DOHH2 (cell line): ENCODE data around the gene MASP1.

ENCODE experiments used
- H3F3A ChIP-seq: fragments of 200-600 bp; sonication (generic), shearing (Covaris generic); 2 replicates; pipeline ENCODE4 v1.6.0; 2016; ENCODE audit warnings: antibody characterized with exemption, mild to moderate bottlenecking; ENCODE audit not compliant: control insufficient read depth, insufficient read depth
- H3K27ac ChIP-seq: fragments of 200-600 bp; sonication (generic); 2 replicates; pipeline ENCODE4 v1.5.1; 2014; ENCODE audit warnings: low read depth, mild to moderate bottlenecking, low read length, moderate library complexity
- H3K27me3 ChIP-seq: fragments of 200-600 bp; sonication (generic); 2 replicates; pipeline ENCODE4 v1.6.1; 2014; ENCODE audit warnings: mild to moderate bottlenecking, low read length, mixed read lengths; ENCODE audit not compliant: control insufficient read depth
- H3K36me3 ChIP-seq: fragments of 200-600 bp; sonication (generic); 2 replicates; pipeline ENCODE4 v1.6.1; 2014; ENCODE audit warnings: mild to moderate bottlenecking, low read length, moderate library complexity, mixed read lengths; ENCODE audit not compliant: control insufficient read depth
- H3K4me1 ChIP-seq: fragments of 200-600 bp; sonication (generic); 2 replicates; pipeline ENCODE4 v1.6.1; 2014; ENCODE audit warnings: mild to moderate bottlenecking, low read length, mixed read lengths; ENCODE audit not compliant: control insufficient read depth
- H3K4me2 ChIP-seq: fragments of 200-600 bp; sonication (generic); 2 replicates; pipeline ENCODE4 v1.6.0; 2014; ENCODE audit warnings: mild to moderate bottlenecking, low read length, moderate library complexity
- H3K4me3 ChIP-seq: fragments of 200-600 bp; sonication (generic); 2 replicates; pipeline ENCODE4 v1.5.1; 2014; ENCODE audit warnings: mild to moderate bottlenecking, low read length, mixed read lengths
- H3K79me2 ChIP-seq: fragments of 200-600 bp; sonication (generic); 2 replicates; pipeline ENCODE4 v1.6.1; 2014; ENCODE audit warnings: mild to moderate bottlenecking, low read length, mixed read lengths; ENCODE audit not compliant: control insufficient read depth
- H3K9me2 ChIP-seq: fragments of 200-600 bp; sonication (generic); replicated peaks from 2 replicates; pipeline ENCODE4 v1.6.1; 2014; ENCODE audit warnings: mild to moderate bottlenecking, low read length, mixed read lengths; ENCODE audit not compliant: control insufficient read depth
- H3K9me3 ChIP-seq: fragments of 200-600 bp; sonication (generic); 2 replicates; pipeline ENCODE4 v1.6.1; 2014; ENCODE audit warnings: antibody characterized with exemption, low read length, mixed read lengths; ENCODE audit not compliant: control insufficient read depth, insufficient read depth
- H4K20me1 ChIP-seq: fragments of 200-600 bp; sonication (generic); 2 replicates; pipeline ENCODE4 v1.6.0; 2014; ENCODE audit warnings: low read depth, mild to moderate bottlenecking, antibody characterized with exemption, low read length, moderate library complexity; ENCODE audit not compliant: control insufficient read depth, insufficient read depth
- EZH2phosphoT487 ChIP-seq: fragments of 200-600 bp; sonication (generic); IDR thresholded peaks from 2 replicates; pipeline ENCODE4 v1.6.1; 2017; ENCODE audit warnings: borderline replicate concordance, mild to moderate bottlenecking, antibody characterized with exemption, low read length, moderate library complexity, mixed read lengths
- TF ChIP-seq, protein P1 (sequence below): fragments of 200-600 bp; sonication (generic); IDR thresholded peaks from one replicate; pipeline ENCODE4 v1.5.1; 2014; ENCODE audit warnings: antibody characterized with exemption, mild to moderate bottlenecking, low read depth, low read length; ENCODE audit not compliant: poor library complexity, severe bottlenecking

MASP1 gene

DNA sequence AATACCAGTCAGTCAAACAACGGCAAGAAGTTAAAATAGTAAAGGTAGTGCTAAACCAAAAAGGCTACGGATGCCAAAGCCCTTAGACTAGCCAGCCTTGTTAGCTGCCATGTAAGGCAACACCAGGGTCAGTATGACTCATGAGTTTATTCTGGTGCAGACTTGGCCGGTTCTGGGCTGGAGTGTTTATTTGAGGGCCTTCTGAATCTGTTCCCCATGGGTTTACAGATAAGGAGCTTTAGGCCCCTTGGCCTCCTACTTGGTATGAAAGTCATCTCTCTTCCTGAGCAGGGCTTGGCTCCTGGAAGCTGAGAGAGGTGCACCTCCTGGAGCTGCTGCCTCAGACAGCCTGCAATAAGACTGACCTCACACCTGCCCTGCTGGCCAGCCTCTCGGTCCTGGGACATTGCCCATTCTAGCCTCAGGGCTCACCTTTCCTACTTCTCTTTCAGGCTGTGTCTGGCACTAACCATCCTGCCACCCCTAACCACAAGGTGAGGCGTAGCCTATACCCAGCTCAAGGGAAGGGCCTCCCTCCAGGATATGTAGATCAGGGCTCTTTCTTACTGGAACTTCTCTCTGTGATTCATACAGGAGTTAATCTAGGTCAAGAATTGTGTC is 104.6 kb downstream of the MASP1 start:
- H3K4me2 ChIP-seq: no peak overlapping the region
- no peak overlapping the region for H3K27ac ChIP-seq
- 0 out of 2 replicates have a peak, but pooled peaks cover 3% of the 10 kb centered on the region for H3F3A ChIP-seq
- 0 out of 2 replicates have a peak, but pooled peaks cover 3% of the 10 kb centered on the region for H3K27me3 ChIP-seq
- no peaks in the 10 kb centered on the region for H3K36me3 ChIP-seq
- H3K79me2 ChIP-seq: no peaks in the 10 kb centered on the region
- no peaks in the 10 kb centered on the region for H3K9me3 ChIP-seq
- H3K4me3 ChIP-seq: no peak overlapping the region
- H3K4me1 ChIP-seq: peaks cover 74% of the 10 kb centered on the region
- no peaks in the 10 kb centered on the region for H4K20me1 ChIP-seq
- H3K9me2 ChIP-seq: no peaks in the 10 kb centered on the region
- TF ChIP-seq, protein P1, sequence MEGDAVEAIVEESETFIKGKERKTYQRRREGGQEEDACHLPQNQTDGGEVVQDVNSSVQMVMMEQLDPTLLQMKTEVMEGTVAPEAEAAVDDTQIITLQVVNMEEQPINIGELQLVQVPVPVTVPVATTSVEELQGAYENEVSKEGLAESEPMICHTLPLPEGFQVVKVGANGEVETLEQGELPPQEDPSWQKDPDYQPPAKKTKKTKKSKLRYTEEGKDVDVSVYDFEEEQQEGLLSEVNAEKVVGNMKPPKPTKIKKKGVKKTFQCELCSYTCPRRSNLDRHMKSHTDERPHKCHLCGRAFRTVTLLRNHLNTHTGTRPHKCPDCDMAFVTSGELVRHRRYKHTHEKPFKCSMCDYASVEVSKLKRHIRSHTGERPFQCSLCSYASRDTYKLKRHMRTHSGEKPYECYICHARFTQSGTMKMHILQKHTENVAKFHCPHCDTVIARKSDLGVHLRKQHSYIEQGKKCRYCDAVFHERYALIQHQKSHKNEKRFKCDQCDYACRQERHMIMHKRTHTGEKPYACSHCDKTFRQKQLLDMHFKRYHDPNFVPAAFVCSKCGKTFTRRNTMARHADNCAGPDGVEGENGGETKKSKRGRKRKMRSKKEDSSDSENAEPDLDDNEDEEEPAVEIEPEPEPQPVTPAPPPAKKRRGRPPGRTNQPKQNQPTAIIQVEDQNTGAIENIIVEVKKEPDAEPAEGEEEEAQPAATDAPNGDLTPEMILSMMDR: no peak
- TF ChIP-seq EZH2phosphoT487: no peak

DNA sequence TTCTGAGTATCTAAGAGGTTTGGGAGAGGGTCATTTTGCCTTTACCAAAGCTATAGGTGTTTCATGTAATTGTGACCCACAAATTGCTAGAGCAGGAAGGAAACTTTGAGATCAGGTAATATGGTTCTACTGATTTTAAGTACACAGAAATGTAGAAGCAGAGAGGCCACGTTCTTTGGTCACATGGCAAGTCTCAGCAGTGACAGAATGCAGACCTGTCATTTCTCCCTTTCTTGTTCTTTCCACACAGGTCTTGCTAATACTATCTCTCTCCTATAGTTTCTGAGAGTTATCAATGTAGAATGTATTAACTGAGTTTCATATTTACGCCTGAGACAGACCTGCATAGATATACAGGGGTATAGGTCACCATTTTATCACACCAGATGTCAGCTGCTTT is 105.2 kb downstream of the MASP1 start:
- no peak for TF ChIP-seq EZH2phosphoT487
- TF ChIP-seq, protein P1: no peak
- Histone ChIP-seq H3K4me1 (peaks cover 76% of the 10 kb centered on the region), H3K9me3 (no peaks in the 10 kb centered on the region), H3K9me2 (no peaks in the 10 kb centered on the region), H3K36me3 (no peaks in the 10 kb centered on the region), H3K4me3 (no peak overlapping the region), H3F3A (0 out of 2 replicates have a peak, but pooled peaks cover 3% of the 10 kb centered on the region), H3K79me2 (no peaks in the 10 kb centered on the region), H3K4me2 (no peak overlapping the region), H3K27me3 (no peaks in the 10 kb centered on the region), H4K20me1 (no peaks in the 10 kb centered on the region), H3K27ac (no peak overlapping the region)

DNA sequence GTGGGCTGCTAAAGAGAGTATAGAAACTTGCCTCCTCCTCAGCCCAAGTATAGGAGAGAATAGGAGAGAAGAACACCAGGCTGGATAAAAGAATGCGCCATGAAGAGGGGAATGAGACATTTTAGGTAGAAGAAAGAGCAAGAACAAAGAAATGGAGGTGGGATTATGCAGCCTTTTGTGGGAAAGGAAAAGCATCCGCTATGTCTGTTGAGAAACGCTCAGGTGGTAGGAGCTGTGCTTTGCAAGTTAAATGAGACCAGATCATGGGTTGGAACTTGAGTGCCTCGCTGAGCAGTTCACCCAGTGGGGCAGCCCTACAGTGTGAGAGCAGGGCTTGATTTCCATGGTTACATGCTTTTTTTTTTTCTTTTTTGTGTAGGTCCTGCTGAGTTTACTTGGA is 105.8 kb downstream of the MASP1 start:
- Histone ChIP-seq H3K9me3 (no peaks in the 10 kb centered on the region), H3K9me2 (no peaks in the 10 kb centered on the region), H3K79me2 (no peaks in the 10 kb centered on the region), H3K27ac (no peak overlapping the region), H3K4me3 (no peak overlapping the region), H3K4me1 (peaks cover 76% of the 10 kb centered on the region), H3F3A (0 out of 2 replicates have a peak, but pooled peaks cover 3% of the 10 kb centered on the region), H4K20me1 (no peaks in the 10 kb centered on the region), H3K4me2 (no peak overlapping the region; the same call in 1 of the 2 replicates), H3K27me3 (no peaks in the 10 kb centered on the region), H3K36me3 (no peaks in the 10 kb centered on the region)
- no peak for TF ChIP-seq EZH2phosphoT487
- TF ChIP-seq, protein P1: no peak
